HFF-Myc (cell line): ENCODE measurements around the gene PLPP4.

Source experiments
- DNase-seq: peaks from one replicate; pipeline ENCODE4 v3.0.0-alpha.2; 2011; ENCODE audit warnings: low read depth; ENCODE audit errors: extremely low read depth
- H3K4me3 ChIP-seq: replicated peaks from 2 replicates; pipeline ENCODE4 v1.5.1; 2011; ENCODE audit warnings: low read depth, mild to moderate bottlenecking, control low read depth, low read length
- TF ChIP-seq, protein P1 (sequence below): IDR thresholded peaks from 2 replicates; pipeline ENCODE4 v1.5.1; 2012; ENCODE audit warnings: mild to moderate bottlenecking, low read depth, low read length, control low read depth; ENCODE audit errors: missing control alignments

Gene PLPP4

GRCh38 chr10:120613180-120613579 is 156.2 kb downstream of the PLPP4 start:
- no peak overlapping the region for H3K4me3 ChIP-seq
- TF ChIP-seq, protein P1, sequence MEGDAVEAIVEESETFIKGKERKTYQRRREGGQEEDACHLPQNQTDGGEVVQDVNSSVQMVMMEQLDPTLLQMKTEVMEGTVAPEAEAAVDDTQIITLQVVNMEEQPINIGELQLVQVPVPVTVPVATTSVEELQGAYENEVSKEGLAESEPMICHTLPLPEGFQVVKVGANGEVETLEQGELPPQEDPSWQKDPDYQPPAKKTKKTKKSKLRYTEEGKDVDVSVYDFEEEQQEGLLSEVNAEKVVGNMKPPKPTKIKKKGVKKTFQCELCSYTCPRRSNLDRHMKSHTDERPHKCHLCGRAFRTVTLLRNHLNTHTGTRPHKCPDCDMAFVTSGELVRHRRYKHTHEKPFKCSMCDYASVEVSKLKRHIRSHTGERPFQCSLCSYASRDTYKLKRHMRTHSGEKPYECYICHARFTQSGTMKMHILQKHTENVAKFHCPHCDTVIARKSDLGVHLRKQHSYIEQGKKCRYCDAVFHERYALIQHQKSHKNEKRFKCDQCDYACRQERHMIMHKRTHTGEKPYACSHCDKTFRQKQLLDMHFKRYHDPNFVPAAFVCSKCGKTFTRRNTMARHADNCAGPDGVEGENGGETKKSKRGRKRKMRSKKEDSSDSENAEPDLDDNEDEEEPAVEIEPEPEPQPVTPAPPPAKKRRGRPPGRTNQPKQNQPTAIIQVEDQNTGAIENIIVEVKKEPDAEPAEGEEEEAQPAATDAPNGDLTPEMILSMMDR: no peak
- DNase-seq: no peak

- TF ChIP-seq, protein P1: no peak
- no peak for DNase-seq
- no peak overlapping the region for H3K4me3 ChIP-seq
Observed at GRCh38 chr10:120614680-120615079, 157.7 kb downstream of the PLPP4 start.

DNA sequence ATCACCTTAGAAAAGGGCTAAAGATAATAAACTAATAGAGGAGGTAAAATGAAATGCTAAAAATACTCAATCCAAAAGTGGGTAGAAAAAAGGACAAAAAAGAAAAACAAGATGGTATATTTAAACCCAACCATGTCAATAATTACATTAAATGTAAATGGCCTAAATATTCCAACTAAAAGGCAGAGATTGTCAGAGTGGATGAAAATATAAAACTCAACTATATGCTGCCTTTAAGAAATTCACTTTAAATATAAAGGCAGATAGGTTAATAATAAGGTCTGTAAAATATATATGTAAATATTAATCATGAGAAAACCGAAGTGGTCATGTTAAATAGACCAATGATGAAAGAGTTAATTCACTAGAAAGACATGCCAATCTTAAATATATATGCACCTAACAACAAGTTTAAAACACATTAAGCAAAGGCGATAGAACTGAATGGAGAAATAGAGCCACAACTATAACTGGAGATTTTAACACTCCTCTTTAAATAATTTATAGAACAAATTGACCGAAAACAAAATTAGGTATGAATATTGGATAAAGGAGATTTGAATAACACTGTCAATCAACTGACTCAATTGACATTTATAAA is 159.4 kb downstream of the PLPP4 start:
- no peak for DNase-seq
- H3K4me3 ChIP-seq: no peak overlapping the region
- TF ChIP-seq, protein P1: no peak

GRCh38 chr10:120628197-120628596 is 171.2 kb downstream of the PLPP4 start:
- DNase-seq: no peak
- TF ChIP-seq, protein P1: no peak
- no peak overlapping the region for H3K4me3 ChIP-seq

DNA sequence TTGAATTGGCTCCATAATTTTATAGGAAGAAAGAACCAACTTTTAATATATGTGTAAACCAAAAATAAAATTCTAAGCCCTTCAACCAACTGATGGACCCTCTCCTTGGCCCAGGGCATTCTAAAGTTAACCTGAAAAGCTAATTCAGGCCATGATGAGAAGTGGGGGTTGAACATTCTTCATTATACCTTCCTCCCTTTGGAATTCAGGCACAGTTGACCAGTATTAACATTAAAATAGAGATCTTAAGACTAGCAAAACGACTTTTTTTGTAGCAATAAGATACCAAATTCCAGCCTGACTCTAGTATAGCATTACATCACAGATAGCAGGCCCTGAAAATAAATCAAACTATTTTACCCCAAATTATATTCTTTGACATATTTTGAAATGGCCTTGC is 173.2 kb downstream of the PLPP4 start:
- no peak overlapping the region for H3K4me3 ChIP-seq
- TF ChIP-seq, protein P1: no peak
- no peak for DNase-seq

DNA sequence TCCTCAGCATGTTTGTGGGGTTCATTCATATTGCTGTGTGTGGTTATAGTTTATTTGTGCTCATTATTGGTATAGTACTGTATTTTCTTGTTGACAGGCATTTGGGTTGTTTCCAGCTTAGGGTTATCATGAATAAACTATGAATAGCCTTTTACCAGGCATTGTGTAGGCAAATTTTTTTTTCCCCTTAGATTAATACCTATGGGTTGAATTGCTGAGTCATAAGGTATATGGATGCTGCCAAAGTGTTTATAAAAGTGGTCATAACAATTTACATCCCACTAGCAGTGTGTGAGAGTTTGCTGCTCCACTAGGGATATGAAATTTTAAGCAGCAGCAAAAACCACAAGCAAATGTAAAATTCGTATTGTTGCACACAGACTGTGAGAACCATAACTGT is 175.0 kb downstream of the PLPP4 start:
- no peak for DNase-seq
- TF ChIP-seq, protein P1: no peak
- no peak overlapping the region for H3K4me3 ChIP-seq

DNA sequence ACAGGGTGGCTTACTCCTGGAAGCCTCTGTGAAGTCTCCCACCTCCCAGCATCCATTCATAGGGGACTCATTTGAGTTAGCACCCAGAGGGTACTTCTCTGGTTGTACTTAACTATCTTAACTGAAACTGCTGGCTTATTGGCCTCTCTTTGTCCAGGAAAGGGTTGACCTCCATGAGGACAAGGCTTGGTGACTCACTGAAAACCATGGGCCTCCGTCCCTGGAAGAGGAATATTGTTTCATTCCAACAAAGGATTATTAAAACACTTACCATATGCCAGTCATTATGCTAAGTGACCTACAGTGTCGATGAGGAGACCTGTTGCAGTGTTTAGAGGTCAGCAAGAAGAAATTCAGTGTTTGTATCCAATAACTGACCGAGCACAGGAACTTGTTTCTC is 175.9 kb downstream of the PLPP4 start:
- TF ChIP-seq, protein P1: no peak
- H3K4me3 ChIP-seq: no peak overlapping the region
- DNase-seq: no peak
